Stimulated activated CD8-positive, alpha-beta memory T cell treated with anti-CD3 and anti-CD28 coated beads, Interleukin-4, amount 100 ng/mL, for 1 hour (primary cell): ENCODE data around the gene BCL6B.

Source experiments
- DNase-seq, 2 donors: peaks; one replicate each; pipeline ENCODE4 v3.0.0-alpha.2; 2020; ENCODE audit warnings: low read depth in 2 of 2, low spot score in 1 of 2

Gene BCL6B

GRCh38 chr17:7007143-7007542, 15.7 kb upstream of the BCL6B start:
- no peak for DNase-seq

DNA sequence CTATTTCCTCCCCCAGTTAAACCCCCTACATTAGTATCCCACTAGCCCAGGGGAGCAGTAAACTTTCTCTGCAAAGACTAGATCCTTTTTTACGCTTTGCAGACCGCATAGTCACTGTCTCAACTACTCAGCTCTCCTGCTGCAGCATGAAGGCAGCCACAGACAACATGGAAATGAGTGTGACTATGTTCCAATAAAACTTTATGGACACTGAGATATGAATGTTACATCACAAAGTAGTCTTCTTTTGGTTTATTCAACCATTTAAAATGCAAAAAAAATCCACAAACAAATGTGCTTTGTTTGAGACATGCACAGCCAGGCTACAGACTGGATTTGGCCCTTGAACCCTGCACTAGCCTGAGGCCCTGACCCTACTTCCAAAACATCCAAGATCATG, 12.3 kb upstream of the BCL6B start:
- DNase-seq, result no peak

GRCh38 chr17:7011415-7011814, 11.4 kb upstream of the BCL6B start:
- no peak for DNase-seq

- no peak for DNase-seq
These were observed 11.0 kb upstream of the BCL6B start for GRCh38 chr17:7011942-7012254.

GRCh38 chr17:7014261-7014994, 8.4 kb upstream of the BCL6B start:
- DNase-seq, result peak; percentile 91 to 95

- peak; percentile 47 to 62 for DNase-seq
These were observed 7.6 kb upstream of the BCL6B start for GRCh38 chr17:7014995-7015958.

DNA sequence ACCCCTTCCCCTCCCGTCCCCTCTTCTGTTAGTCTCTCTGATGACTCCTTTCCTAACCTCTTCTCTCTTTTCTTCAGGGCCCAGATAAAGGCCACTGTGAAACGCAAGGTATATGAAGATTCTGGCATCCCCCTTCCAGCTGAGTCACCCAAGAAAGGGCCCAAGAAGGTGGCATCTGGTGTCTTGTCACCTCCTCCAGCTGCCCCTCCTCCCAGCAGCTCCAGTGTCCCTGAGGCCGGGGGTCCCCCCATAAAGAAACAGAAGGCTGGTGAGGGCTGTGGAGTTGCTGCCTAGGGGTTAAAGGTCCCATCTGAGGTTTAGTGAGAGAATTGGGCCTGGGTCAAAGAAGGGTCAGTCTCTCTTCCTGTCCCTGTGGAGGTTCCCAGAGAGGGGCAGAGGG, 6.4 kb upstream of the BCL6B start:
- DNase-seq, result no peak

- no peak for DNase-seq
These were observed 5.7 kb upstream of the BCL6B start for GRCh38 chr17:7016886-7017826.

DNA sequence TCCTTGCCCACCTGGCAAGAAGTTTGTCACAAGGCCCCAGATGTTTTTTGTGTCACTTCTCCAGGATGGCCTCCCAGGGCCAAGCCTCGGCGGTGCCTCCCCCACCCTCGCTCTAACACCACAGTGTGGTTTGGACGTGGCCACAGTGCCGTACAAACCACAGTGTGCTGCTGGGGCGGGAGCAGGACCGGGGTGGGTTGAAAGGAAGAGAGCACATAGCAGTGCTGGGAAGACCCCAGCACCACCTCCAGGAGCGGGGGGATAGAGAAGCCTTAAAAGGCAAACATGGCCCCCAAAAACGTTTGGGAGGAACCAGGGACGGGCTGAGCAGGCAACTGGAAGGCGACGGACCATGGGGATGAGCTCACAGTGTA, 5.0 kb upstream of the BCL6B start:
- DNase-seq, result no peak

DNA sequence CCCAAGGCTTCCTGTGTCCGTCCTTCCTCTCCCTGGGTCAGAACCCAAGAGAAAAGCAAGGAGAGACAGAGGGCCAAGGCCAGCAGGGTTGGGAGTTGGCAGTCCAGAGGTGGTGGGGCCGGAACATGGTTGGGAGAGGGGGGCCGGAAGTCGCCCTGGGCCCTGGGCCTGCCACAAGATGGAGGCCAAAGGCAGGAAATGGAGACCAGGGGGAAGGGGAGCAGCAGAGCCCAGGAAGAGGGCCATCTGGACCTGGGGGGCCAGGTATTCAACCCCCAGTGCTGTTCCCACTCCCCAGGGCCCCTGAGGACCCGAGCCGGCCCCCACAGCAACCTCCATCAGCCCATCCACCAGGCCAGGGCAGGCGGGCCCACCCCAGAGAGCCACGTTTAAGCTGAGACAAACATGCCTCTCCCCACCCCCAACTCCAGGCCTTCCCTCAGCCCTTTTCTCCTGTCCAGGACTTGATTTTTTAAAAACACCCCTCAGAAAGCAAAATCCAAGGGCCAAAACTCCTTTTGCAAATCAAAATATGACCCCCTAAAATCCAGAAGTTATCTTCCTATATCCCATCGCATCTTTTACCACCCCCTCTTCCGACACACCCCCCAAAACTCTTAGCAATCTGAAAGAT, 4.4 kb upstream of the BCL6B start:
- DNase-seq, result no peak

DNA sequence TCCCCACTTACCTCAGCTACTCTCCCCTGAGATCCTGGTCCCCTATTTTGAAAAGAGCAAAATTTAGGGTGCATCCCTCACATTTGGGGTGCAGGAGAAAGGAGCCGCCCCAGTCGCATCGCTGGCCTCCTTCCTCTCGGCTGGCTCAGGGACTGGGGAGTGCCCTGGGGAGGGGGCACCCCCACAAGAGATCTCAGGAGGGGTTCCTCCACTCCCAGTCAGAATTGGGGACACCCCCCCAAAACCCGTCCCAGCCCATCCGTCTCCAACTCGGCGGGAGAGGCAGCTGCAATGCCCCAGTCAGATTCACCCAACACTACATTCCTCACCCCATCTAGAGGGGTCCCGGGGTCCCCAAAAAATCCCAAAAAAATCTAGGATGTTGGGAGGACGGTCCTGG, 3.5 kb upstream of the BCL6B start:
- DNase-seq, result no peak

GRCh38 chr17:7019839-7020519, 2.9 kb upstream of the BCL6B start:
- no peak for DNase-seq

GRCh38 chr17:7020894-7021664, 1.8 kb upstream of the BCL6B start:
- no peak for DNase-seq

- peak in 1 of 2 donors; percentile 58 for DNase-seq
These were observed 664 bp upstream of the BCL6B start for GRCh38 chr17:7021993-7022778.

DNA sequence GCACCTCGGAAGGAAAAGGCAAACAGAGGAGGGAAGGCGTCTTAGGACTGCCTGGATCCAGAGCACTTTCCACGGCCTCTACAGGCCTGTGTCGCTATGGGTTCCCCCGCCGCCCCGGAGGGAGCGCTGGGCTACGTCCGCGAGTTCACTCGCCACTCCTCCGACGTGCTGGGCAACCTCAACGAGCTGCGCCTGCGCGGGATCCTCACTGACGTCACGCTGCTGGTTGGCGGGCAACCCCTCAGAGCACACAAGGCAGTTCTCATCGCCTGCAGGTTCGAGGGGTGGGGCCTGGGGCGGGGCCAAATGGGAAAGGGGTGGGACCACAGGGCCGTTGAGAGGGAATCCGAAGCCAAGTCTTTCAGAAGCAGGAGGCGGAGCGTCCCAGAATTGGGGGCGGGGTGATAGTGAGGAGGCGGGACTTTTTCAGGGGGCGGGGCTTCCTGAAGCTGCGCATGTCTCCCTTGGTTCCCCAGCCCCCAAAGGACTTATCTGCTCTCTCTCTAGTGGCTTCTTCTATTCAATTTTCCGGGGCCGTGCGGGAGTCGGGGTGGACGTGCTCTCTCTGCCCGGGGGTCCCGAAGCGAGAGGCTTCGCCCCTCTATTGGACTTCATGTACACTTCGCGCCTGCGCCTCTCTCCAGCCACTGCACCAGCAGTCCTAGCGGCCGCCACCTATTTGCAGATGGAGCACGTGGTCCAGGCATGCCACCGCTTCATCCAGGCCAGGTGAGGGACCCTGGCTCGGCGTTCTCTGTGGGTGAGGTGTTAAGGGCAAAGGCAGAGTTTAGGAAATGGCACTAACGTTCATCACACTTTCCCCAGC, 939 bp downstream of the BCL6B start:
- DNase-seq, result peak; percentile 82 to 88

GRCh38 chr17:7024402-7024785, 1.5 kb downstream of the BCL6B start:
- no peak for DNase-seq

GRCh38 chr17:7025245-7025644, 2.4 kb downstream of the BCL6B start:
- no peak for DNase-seq
